Heart left ventricle (tissue), 13 donors: ENCODE results near the gene RHOJ.

Experiments
- CTCF ChIP-seq, 12 donors: fragments of 200-600 bp; sonication (generic) in 4 of 12; IDR thresholded peaks; one replicate each; pipeline versions ENCODE4 v1.5.0 to v1.8.0; 2018 to 2022; ENCODE audit warnings: antibody characterized with exemption in 12 of 12, mild to moderate bottlenecking in 5 of 12
- POLR2A ChIP-seq, 2 donors: fragments of 450-650 bp; IDR thresholded peaks; one replicate each; pipeline ENCODE4 v1.6.1; 2017; ENCODE audit warnings: antibody characterized with exemption in 2 of 2, mild to moderate bottlenecking in 2 of 2, moderate library complexity in 2 of 2
- donor health status: ischemic (EF 13 %, LVEDD 7.1; RV severe dilation, severe dysfunction).
- donor health status: DM: no; HTN: yes; CAD: no.
- donor health status: DM: no; HTN: no; CAD: no.
- donor health status: ischemic (EF 25% LVEDD 6.9; RV normal size, moderate dysfunction).
- donor health status: ischemic (EF 25% LVEDD 5.7; RV mildly dilated, moderate dysfunction).
- donor health status: ischemic (EF 35%, LVEDD 5.7; RV mildly dilated, moderate dysfunction).
- donor health status: nonischemic (EF 11% LVEDD 7.7; RV severe dilation, severe dysfunction).
- donor health status: DM: yes; HTN: yes; CAD: no.
- donor health status: PGD.
- donor health status: ischemic (EF 29% LVEDD 5.4; RV normal size, mild dysfunction).
- donor health status: nonischemic (EF 23%, LVEDD 6.1; RV moderate dilation, normal function).

GRCh38 chr14:63174760-63175191, 29.5 kb upstream of the RHOJ start:
- TF ChIP-seq CTCF (IDR thresholded peaks at IDR 0.05) (peak; percentile 44 to 86 (median 70)), POLR2A (IDR thresholded peaks at IDR 0.05) (no peak)
